Right forelimb (tissue), 1 donor: ENCODE data around the gene ULK4.
"Not testable (repeated sequence)": the region's sequence is repeated elsewhere in the genome, so short reads cannot be mapped to it uniquely, and the experiment has no call there.

Source experiments
- DNase-seq: peaks from one replicate; pipeline ENCODE4 v3.0.0-alpha.2; 2018

The ULK4 gene

DNA sequence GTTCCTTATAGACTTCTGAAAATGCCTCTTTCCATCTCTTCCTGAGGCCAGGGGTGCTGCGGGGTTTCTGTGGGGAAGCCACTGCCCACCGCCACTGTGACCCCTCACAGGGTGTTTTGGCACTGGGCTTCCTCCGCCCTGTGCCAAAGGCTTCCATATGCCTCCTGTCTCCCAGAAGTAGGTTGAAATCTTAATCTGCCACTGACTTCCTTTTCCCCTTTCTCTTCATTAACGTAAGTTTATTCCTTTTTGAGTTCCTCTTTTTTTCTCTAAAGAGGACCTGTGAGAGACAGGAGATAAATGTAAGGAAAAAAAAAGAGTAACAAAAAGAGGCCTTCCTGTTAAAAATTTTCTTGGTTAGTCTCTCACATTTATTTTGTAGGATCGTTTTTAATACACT lies 542.1 kb downstream of the ULK4 start:
- DNase-seq, result no peak

DNA sequence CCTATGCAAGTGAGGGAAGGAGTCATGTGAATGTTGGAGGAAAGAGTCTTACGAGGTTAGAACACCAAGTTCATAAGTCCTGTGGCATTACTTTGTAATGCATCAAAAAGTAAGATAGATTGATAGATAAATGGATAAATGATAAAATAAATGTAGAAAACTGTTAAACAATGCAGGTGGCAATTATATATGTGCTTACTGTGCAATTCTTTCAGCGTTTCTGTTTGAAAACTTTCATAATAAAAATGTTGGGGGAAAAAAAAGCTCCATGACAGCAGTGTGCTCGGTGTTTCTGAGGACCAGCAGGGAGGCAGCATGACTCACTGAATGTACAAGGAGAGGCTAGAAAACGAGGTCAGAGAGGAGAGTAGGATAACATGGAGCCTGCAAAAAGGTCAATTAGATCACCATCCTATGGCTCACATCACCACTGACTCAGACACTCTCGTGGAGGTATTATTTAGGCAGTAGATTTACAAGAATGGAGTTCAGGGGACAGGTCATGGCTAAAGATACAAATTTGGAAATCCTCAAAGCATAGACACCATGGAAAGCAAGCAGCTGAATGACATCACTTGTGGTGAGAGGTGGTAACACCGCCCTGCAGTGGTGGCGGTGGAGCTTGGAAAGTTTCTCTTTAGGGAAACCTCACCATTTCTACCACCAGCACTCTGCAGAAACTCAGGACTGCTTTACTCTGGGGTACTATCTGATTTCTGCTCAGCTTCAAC lies 542.8 kb downstream of the ULK4 start:
- no peak for DNase-seq

DNA sequence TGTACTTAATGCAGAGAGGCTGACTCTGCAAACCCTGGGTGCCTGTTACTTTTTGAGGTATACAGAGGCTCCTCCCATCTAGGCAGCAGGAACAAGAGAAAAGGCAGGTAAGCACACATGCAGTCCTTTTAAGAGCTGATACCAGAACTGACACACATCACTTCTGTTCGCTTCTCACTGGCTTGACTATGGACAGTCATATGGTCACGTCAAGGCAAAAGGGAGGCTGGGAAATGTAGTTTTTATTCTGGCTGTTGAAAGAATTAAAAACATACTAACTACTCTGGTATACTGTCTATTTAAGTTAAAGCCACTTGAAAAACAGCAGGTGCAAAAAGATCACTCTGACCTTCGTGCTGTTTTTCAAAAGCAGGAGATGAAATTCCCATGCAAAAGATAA lies 544.3 kb downstream of the ULK4 start:
- no peak for DNase-seq

DNA sequence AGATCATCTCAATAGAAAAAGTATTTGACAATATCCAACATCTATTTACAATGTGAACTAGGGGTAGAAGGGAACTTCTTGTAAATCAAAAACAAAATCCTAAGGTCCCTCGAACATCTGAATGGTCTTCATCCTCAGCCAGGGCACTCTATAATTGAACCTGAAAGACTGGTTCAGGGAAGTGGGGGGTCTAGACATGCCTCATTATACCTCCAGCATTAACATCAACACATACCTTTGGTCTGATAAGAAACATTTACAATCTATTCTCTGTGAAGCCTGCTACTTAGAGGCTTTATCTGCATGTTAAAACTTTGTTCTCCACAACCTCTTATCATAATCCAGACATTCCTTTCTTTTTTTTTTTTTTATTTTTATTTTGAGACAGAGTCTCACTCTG lies 550.8 kb downstream of the ULK4 start:
- DNase-seq, result no peak

DNA sequence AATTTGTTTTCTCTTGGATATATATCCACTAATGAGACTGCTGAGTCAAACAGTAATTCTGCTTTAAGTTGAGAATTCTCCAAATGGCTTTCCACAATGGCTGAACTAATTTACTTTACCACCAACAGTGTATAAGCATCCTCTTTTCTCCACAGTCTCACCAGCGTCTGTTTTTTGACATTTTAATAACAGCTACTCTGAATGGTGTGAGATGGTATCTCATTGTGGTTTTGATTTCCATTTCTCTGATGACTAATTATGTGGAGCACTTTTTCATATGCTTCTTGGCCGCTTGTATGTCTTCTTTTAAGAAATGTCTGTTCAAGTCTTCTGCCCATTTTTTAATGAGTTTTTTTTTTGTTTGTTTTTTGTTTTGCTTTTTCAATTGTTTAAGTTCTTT lies 556.4 kb downstream of the ULK4 start:
- no peak for DNase-seq

DNA sequence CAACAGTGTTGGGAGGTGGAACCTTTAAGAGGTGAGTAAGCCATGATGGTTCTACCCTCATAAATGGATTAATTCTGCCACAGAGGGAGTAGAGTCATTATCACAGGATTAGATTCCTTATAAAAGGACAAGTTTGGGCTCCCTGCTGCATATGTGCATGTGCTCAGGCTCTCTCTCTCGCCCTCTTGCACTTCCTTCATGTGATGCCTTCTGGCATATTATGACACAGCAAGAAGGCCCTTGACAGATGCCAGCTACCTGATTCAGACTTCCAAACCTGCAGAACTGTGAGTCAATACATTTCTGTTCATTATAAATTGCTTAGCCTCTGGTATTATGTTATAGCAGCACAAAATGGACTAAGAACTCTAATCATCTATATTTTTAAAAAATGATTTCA lies 557.3 kb downstream of the ULK4 start:
- DNase-seq, result no peak

DNA sequence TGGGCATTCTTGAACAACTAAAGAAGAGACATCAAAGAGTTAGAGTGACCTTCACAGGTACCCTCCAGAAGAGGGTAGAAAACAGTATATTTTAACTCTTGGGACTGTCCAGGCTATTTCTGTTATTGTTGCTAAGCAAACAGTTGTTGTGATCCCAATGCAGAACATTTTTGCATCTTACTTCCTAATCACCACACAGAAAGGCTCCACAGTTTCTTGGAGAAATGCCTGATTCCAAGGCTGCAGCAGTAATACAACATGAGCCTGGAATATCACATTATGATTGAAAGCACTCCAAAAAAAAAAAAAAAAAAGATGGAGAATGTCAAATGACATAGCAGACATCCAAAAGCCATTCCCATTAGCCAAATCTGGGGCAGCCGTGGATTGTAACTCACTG lies 567.0 kb downstream of the ULK4 start:
- DNase-seq, result no peak

DNA sequence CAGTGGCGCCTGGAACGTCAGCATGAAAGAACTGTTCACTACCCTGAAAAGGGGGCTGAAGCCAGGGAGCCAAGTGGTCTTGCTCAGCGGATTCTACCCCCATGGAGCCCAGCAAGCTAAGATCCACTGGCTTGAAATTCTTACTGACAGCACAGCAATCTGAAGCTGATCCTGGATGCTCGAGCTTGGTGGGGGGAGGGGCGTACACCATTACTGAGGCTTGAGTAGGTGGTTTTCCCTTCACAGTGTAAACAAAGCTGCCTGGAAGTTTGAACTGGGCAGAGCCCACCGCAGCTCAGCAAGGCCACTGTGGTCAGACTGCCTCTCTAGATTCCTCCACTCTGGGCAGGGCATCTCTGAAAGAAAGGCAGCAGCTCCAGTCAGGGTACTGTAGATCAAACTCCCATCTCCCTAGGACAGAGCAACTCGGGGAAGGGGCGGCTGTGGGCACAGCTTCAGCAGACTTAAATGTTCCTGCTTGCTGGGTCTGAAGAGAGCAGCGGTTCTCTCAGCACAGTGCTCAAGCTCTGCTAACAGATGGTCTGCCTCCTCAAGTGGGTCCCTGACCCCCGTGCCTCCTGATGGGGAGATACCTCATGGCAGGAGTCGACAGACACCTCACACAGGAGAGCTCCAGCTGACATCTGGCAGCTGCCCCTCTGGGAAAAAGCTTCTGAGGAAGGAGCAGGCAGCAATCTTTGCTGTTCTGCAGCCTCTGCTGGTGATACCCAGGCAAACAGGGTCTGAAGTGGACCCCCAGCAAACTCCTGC lies 591.0 kb downstream of the ULK4 start:
- DNase-seq, result not testable (repeated sequence)

DNA sequence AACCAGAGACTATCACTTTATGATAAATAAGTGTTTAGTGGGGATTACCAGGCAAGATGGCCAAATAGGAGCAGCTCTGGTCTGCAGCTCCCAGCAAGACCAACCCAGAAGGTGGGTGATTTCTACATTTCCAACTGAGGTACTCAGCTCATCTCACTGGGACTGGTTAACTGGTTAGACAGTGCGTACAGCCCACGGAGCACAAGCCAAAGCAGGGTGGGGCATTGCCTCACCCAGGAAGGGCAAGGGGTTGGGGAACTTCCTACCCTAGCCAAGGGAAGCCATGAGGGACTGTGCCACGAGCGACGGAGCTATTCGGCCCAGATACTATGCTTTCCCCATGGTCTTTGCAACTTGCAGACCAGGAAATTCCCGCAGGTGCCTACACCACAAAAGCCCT lies 591.6 kb downstream of the ULK4 start:
- DNase-seq, result no peak

DNA sequence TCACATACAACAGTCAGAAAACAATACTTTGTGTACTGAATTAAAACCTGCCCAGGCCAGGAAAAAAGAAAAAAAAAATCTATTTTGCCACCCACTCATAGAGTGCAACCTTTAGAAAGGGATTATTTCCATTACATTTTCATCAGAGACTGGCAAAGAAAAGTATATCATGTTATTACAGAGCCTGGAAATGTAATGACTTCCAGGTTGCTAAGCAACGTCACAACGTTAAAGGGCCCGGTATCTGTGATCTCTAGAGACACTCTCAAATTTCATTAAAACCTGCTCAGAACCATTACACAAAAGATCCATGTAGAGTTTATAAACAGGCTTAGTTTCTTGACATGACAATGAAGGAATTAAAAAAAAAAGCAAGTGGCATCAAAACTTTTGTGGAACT lies 592.1 kb downstream of the ULK4 start:
- DNase-seq, result no peak

DNA sequence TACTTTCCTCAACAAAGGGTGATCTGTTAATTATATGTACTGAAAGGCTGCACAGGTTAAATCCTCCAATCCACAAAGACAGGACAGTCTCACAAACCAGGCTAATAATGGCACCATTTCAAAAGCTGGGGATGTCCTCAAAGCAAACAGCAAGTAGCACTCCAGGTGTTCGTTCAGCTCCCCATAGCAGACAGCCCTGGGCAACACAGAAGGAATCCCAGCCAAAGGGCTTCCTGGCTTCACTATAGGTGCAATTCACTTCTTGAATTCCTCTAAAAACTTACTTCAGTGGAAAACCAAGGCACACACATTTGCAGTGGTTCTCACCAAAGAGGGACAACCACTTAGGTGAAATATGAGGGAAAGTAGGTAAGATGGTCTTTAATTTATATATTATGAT lies 595.9 kb downstream of the ULK4 start:
- no peak for DNase-seq

DNA sequence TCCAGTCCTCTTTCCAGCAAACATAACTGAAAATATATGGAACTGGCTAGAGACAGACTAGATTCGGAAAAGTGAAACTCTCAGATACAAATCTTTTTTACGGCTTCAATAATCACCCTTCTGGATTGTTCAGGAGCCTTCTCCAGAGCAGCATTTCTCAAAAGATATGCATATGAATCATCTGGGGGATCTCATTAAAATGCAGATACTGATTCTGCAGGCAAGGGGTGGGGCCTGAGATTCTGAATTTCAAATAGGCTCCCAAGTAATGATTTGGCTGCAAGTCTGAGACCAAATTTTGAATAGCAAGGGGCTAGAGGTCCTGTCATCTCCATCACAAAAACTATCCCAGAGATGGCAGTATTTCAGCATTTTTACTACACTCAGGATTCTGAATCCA lies 597.2 kb downstream of the ULK4 start:
- no peak for DNase-seq

DNA sequence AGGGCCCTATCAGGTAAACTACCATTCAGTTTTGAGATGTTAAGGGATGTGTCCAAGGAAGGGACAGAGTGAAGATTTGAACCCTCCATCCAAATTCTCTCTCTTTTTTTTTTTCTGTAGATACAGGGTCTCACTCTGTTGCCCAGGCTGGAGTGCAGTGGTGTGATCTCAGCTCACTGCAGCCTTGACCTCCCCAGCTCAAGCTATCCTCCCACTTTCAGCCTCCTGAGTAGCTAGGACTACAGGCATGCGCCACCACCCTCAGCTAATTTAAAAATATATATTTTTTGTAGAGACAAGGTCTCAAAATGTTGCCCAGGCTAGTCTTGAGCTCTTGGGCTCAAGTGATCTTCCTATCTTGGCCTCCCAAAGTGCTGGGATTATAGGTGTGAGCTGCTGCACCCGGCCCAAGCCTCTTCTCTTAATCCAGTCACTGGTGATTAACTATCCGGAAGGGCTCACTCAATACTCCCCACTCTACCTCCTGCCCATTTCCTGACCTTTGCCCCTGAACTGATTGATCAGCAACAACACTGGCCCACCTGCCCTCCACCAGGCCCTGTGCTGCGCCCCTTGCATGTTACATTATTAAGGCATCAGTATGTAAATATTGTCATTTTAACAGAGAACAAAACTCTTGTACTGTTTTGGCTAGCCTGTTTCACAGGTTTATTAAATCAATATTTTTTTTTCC lies 597.9 kb downstream of the ULK4 start:
- DNase-seq, result no peak

DNA sequence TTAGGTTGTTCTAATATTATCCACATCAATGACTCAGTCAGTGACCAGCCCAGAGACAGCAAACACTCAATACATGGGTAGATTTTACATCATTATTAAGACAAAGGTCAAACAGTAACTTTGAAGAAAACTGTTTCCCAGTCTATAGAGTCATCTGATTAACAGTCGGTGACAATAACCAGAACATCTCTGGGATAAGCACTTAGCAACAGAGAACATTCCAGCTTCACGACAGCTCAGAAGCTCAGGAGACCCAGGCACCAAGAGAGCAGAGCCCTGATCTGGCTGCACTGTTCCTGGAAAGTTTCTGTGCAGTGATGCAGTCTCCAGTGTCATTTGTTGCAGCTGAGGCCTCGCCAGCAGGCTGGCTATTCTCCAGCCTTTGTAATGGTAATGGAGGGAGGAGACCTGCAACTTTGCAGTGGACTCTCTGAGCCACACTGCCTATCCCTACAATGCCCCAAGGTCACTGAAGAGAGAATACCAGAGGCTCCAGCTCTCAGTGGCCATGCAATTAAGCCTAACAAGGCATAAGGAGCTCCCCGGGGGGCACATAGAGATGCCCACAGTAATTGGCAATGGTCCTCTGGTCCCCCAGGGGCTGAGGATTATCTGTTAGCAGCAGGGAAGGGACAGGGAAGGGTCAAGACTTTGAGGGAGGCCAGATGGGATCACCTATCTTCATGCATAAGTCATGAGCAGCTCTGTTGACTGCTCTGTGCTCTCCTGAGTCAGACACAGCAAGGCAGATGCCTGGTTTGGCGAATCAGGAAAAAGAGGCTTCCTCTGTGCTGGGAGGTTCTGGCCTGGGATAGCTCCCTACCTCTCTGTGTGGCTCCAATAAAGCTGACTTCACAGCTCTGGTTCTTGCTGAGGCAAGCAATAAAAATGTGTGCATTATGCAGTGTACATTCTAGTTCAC lies 599.0 kb downstream of the ULK4 start:
- no peak for DNase-seq

DNA sequence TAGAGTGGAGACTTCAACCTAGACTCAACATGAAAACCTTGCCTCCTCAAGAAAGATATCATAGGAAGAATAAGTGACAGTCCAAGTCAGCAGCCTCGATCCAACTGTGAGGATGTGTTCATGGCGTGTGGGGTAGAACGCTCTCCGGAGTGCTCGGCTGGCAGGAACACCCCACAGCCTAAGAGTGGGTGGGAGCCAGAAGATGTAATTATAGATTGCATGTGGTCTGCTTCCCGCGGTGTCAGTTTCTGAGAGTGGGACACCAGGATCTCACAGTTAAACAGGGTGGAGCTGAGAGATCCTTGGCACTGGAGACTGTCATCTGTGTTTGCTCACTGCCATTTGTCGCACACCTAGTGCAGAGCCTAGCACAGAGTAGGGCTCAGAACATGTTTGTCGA lies 604.6 kb downstream of the ULK4 start:
- no peak for DNase-seq

DNA sequence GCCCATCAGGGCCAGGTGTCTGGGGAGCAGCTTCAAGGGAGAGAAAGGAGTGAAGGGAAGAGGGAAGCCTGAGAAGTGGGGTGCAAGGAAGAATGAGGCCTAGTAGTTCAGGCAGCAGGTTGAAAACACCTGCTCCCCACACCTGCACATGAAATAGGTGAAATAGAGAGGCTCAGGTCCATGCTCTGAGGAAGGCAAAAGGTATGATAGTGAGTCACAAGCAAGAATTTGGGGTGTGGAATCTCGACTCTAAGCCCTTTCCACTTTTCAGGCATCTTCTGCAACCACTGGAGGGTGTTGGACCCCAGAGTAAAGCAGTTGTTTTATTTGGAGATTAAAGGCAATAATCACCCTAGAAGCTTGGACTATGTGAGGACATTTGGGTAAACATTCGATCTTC lies 605.1 kb downstream of the ULK4 start:
- DNase-seq, result no peak

DNA sequence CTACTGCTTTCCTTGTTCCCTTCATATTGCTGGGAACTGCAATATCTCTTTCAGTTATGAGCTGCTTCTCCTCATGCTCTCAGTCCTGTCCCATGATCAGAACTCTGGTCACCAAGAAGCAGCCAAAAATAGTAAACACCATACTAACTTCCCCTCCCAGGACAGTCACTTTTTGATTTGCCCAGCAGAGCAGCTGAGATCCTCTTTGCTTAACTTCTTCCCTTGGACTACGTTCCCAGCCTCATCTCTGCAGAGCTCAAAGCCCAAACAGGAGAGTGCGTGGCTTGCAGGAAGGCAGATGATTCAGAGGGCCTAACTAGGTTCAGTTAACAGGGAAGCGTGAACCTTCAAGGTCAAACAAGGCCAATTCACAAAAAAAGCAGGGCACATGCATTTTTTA lies 609.4 kb downstream of the ULK4 start:
- DNase-seq, result no peak

DNA sequence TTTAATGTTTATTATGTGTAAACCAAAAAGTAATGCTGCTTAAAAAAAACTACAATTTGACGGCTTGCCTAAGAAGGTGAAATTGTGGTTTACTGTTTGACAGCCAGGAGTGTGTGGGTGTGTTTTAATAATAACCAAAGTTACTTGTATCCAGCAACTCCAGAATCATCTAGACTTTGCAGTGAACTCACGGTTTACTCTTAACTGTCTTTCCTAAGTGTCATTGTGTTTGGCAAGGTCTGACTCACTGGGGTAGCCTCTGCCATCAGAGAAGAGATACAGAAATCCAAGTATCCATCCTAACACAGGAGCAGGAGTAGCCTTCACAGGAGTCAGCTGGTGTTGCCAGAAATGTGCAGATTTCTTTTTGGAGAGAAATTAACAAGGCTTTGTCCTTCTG lies 611.5 kb downstream of the ULK4 start:
- DNase-seq, result no peak

DNA sequence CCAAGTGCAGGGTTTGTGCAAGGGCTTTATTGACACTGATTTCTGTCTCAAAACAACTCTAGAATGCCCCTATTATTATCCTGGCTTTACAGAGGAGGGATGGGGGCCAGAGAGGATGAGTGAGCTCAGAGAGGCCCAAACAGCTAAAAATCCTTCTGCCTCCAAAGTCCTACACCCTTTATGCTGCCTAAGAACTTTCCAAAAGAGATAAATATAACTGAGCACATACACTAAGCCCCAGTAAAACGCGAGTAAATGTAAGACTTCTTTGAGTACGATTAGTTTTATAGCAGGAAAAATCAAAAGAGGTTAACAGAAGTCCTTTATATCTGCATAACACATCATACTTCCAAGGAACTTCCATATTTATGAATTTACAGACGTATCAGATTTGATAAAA lies 613.5 kb downstream of the ULK4 start:
- DNase-seq, result no peak

DNA sequence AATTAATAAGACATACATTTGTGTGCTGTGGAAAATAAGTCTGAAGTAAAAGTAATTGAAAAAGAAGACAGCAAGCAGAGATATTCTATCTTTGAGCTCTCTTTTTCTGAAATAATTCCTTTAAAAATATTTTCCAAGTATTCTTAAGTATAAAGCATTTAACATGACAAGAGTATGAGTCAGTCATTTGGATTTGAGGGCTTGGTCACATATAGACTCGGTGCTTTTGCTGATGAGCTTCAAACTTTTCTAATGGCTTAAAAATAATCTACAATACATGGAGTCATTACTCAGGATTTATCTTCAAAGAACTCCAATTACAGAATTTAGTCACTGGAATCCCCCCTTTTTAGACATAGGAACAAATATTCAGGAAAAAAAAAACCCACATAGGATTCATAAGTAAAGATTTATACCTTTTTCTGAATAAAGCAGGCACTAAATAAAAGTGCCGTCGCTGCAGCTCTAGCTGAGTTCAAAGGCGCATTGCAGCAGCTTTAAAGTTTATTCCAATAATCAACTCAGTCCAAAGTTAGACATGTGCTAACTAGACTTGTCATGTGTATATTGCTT lies 615.1 kb downstream of the ULK4 start:
- no peak for DNase-seq

DNA sequence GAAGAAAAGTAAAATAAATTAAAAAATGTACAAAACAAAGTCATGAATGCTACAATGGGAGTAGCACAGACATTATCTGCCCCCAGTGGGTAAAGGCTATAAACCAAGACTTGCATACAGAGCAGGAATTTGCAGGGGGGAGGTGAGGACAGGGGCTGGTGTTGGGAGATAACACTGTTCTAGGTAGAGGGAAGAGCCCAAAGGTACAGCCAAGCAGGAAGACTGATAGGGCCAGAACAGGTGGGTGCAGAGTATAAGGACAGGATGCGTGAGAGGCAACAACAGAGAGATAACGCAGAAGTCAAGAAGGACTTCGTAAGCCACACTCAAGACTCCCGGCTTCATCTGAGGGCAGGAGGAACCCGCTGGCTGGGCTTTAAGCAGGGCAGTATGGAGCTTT lies 616.1 kb downstream of the ULK4 start:
- no peak for DNase-seq

DNA sequence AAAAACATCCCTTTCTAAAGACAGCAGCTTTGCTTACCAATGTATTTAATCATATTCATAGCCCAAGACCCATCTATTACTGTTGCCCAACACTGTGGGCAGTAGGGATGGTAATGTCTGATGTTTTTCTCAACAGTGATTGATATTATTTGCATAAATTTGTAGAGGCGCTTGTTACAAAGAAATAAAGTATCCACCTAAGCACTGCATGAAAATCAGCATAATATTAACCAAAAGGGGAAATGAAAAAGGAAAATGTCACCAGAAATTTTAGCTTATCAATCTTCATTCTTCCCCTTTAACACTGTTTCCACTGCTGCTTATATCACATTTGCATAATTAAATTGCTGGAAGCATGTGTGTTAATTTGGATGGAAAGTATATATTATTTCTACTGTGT lies 622.1 kb downstream of the ULK4 start:
- no peak for DNase-seq

DNA sequence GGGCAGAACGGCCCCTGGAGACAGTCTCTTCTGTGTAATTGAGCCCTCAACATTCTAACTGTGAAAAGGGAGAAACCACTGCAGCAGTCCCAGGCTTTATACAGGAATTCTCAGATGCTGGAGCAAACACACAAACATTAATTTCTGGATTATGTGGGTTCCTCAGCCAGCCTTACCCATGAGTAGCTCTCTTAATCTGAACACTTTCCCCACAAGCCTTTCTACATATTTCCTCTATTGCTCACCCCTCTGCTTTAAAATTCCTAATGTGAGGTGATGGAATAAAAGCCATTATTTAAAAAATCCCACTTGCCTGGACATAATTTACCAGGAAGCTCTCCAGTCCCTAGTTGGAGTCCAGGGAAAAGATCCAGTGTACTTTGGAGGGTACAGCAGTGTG lies 623.6 kb downstream of the ULK4 start:
- DNase-seq, result no peak
